K562 (cell line): ENCODE results near the gene OR5D16. TPM values are rescaled to one million over a fixed set of nuclear protein-coding genes. Genes with fewer than 3 reads are reported as not detected.

Source experiments
- ATAC-seq: fragments of 200-7000 bp; cut with Tn5 transposase; 3 replicates; pipeline ENCODE4 v1.9.1; 2020; ENCODE audit warnings: moderate library complexity
- BruUV-seq: library from RNA; stranded (reverse); fragments of 400-500 nt; replicated peaks from 2 replicates; lab custom pipeline; 2021; lab: Mats Ljungman, UMichigan
- CTCF ChIA-PET: fragments of 300-600 bp; formaldehyde crosslinking; extraction: SDS; loops from one replicate; lab custom pipeline; 2021; ENCODE audit warnings: low intra/inter-chr PET ratio; lab: Yijun Ruan, JAX
- POLR2A ChIA-PET: fragments of 300-600, 350-650 bp; sonication (Branson Sonifier 250); formaldehyde crosslinking; extraction: SDS; loops from one replicate; lab custom pipeline; 2021; ENCODE audit warnings: antibody characterized with exemption, inconsistent platforms; lab: Yijun Ruan, JAX
- DNase-seq, 4 experiments: peaks; one replicate each; pipeline versions ENCODE4 v3.0.0 to v3.0.0-alpha.2; 2011 to 2018; ENCODE audit warnings: low spot score in 3 of 4, mixed read lengths in 3 of 4; ENCODE audit errors: extremely low read depth in 1 of 4
- FAIRE-seq: peaks from 2 replicates; lab custom pipeline; 2011; peaks lifted over from hg19 to GRCh38; lab: Jason Lieb, UNC
- H2AFZ ChIP-seq: 2 replicates; pipeline ENCODE4 v1.6.0; 2011; ENCODE audit warnings: low read depth, low read length, control low read depth, inconsistent platforms
- H3K27ac ChIP-seq: fragments of 200-600 bp; 3 replicates; pipeline ENCODE4 v1.8.0; 2011; ENCODE audit warnings: low read depth, mild to moderate bottlenecking, control low read depth, inconsistent platforms, low read length, moderate library complexity, mixed read lengths; ENCODE audit errors: extremely low read depth
- H3K27me3 ChIP-seq, 2 experiments: fragments of 300-600 bp in 1 of 2; 2 replicates in 1 of 2; 3 replicates in 1 of 2; pipeline versions ENCODE4 v1.6.0 to v1.8.0; 2011; ENCODE audit warnings: inconsistent platforms in 2 of 2, low read length in 2 of 2, mild to moderate bottlenecking in 1 of 2, mixed read lengths in 1 of 2, moderate library complexity in 1 of 2; ENCODE audit not compliant: control insufficient read depth in 2 of 2, insufficient read depth in 2 of 2
- H3K36me3 ChIP-seq: fragments of 300-600 bp; 3 replicates; pipeline ENCODE4 v1.8.0; 2011; ENCODE audit warnings: mild to moderate bottlenecking, low read length, inconsistent platforms; ENCODE audit not compliant: control insufficient read depth, insufficient read depth
- H3K4me1 ChIP-seq, 2 experiments: fragments of 200-600 bp in 1 of 2; replicated peaks in 1 of 2; 2 replicates in 1 of 2; 3 replicates in 1 of 2; pipeline versions ENCODE4 v1.5.1 to v1.8.0; 2011; ENCODE audit warnings: inconsistent platforms in 2 of 2, low read length in 2 of 2, mild to moderate bottlenecking in 1 of 2, mixed read lengths in 1 of 2, moderate library complexity in 1 of 2; ENCODE audit not compliant: control insufficient read depth in 2 of 2, insufficient read depth in 2 of 2
- H3K4me2 ChIP-seq: 2 replicates; pipeline ENCODE4 v1.6.1; 2011; ENCODE audit warnings: low read length, control low read depth, inconsistent platforms, mixed read lengths; ENCODE audit not compliant: insufficient read depth
- H3K4me3 ChIP-seq: fragments of 200-600 bp; sonication (generic), shearing (Covaris generic); 2 replicates; pipeline ENCODE4 v1.5.1; 2016; ENCODE audit warnings: control low read depth, inconsistent platforms
- H3K79me2 ChIP-seq: fragments of 200-600 bp; 3 replicates; pipeline ENCODE4 v1.8.0; 2011; ENCODE audit warnings: low read length, inconsistent platforms; ENCODE audit not compliant: control insufficient read depth, insufficient read depth
- H3K9ac ChIP-seq, 2 experiments: 2 replicates each; pipeline versions ENCODE4 v1.6.0 to v1.6.1; 2011; ENCODE audit warnings: low read depth in 2 of 2, low read length in 2 of 2, control low read depth in 1 of 2, inconsistent platforms in 1 of 2, mild to moderate bottlenecking in 1 of 2, mixed read lengths in 1 of 2; ENCODE audit not compliant: insufficient read depth in 1 of 2
- H3K9me1 ChIP-seq: one replicate; pipeline ENCODE4 v1.6.0; 2011; ENCODE audit warnings: inconsistent platforms, mild to moderate bottlenecking, low read length, moderate library complexity; ENCODE audit not compliant: control insufficient read depth, insufficient read depth
- H3K9me3 ChIP-seq: replicated peaks from 2 replicates; pipeline ENCODE4 v1.5.1; 2011; ENCODE audit warnings: low read depth, low read length, inconsistent platforms; ENCODE audit not compliant: control insufficient read depth, insufficient read depth
- H4K20me1 ChIP-seq: replicated peaks from 2 replicates; pipeline ENCODE4 v1.6.1; 2011; ENCODE audit warnings: low read length, inconsistent platforms, mixed read lengths; ENCODE audit not compliant: control insufficient read depth, insufficient read depth
- BDP1 ChIP-seq: IDR thresholded peaks from 3 replicates; pipeline ENCODE4 v1.6.1; 2011; ENCODE audit not compliant: insufficient read length, insufficient read depth
- C11orf30 ChIP-seq: fragments of 450-650 bp; IDR thresholded peaks from 2 replicates; pipeline ENCODE4 v1.6.1; 2016; ENCODE audit warnings: low read depth, mild to moderate bottlenecking
- FIP1L1 ChIP-seq: fragments of 200-400 bp; formaldehyde crosslinking; IDR thresholded peaks from 2 replicates; pipeline ENCODE4 v1.6.1; 2018; ENCODE audit warnings: mild to moderate bottlenecking, low read depth, low read length; ENCODE audit not compliant: poor library complexity, severe bottlenecking
- KAT7 ChIP-seq: sonication (generic); formaldehyde crosslinking; IDR thresholded peaks from 2 replicates; pipeline ENCODE4 v1.8.0; 2022; ENCODE audit warnings: missing genetic modification reagents, mild to moderate bottlenecking, borderline replicate concordance
- KDM4B ChIP-seq, 2 experiments: fragments of 450-650 bp in 1 of 2; sonication (generic) in 1 of 2; IDR thresholded peaks; 2 replicates each; pipeline ENCODE4 v1.6.1; 2016 to 2017; ENCODE audit warnings: borderline replicate concordance in 2 of 2, antibody characterized with exemption in 1 of 2, low read depth in 1 of 2, mild to moderate bottlenecking in 1 of 2
- KLF1 ChIP-seq: fragments of 450-650 bp; IDR thresholded peaks from 2 replicates; pipeline ENCODE4 v1.6.1; 2016; ENCODE audit warnings: missing genetic modification characterization, missing compliant biosample characterization
- RBBP5 ChIP-seq: fragments of 200-600 bp; sonication (generic); IDR thresholded peaks from 2 replicates; pipeline ENCODE4 v1.6.1; 2012; ENCODE audit warnings: borderline replicate concordance, mild to moderate bottlenecking, low read length, control low read depth, inconsistent platforms; ENCODE audit not compliant: insufficient read depth, poor library complexity, severe bottlenecking
- SMAD2 ChIP-seq: fragments of 150-350 bp; IDR thresholded peaks from 2 replicates; pipeline ENCODE4 v1.6.1; 2014; ENCODE audit warnings: low read depth, mild to moderate bottlenecking, low read length
- SRSF7 ChIP-seq: fragments of 200-400 bp; formaldehyde crosslinking; optimal IDR thresholded peaks from 2 replicates; pipeline ENCODE3; 2017; ENCODE audit warnings: mild to moderate bottlenecking, low read depth, low read length
- STAT5B ChIP-seq: fragments of 250-450 bp; sonication (Bioruptor Pico); IDR thresholded peaks from 2 replicates; pipeline ENCODE4 v1.8.0; 2021; ENCODE audit warnings: mild to moderate bottlenecking, inconsistent platforms
- ZBTB8A ChIP-seq: fragments of 450-650 bp; IDR thresholded peaks from 2 replicates; pipeline ENCODE4 v1.6.1; 2018; ENCODE audit warnings: mild to moderate bottlenecking, moderate library complexity; ENCODE audit not compliant: partially characterized antibody
- ZKSCAN3 ChIP-seq: fragments of 250-450 bp; sonication (Bioruptor Pico); IDR thresholded peaks from 2 replicates; pipeline ENCODE4 v1.4.0; 2020
- ZNF121 ChIP-seq: sonication (generic); formaldehyde crosslinking; conservative IDR thresholded peaks from 2 replicates; pipeline ENCODE4 v1.8.0; 2022; ENCODE audit warnings: missing genetic modification reagents
- ZNF316 ChIP-seq: fragments of 450-650 bp; IDR thresholded peaks from 2 replicates; pipeline ENCODE4 v1.6.1; 2016
- WGBS: fragments of 100-300 bp; shearing (Covaris generic); methylation state at CpG from one replicate; pipeline ENCODE4 v1.1.6; 2016; ENCODE audit warnings: low coverage, mixed read lengths; ENCODE audit not compliant: insufficient coverage; ENCODE audit errors: missing lambda C conversion rate; 5-methylcytosine and 5-hydroxymethylcytosine counted together
- in situ Hi-C: fragments of 300-500 bp; cut with MboI; formaldehyde crosslinking; loops from 4 replicates; pipeline ENCODE4 v1.15.0; 2018; ENCODE audit warnings: inconsistent platforms, mixed read lengths
- intact Hi-C: fragments of 100-400 bp; cut with micrococcal nuclease; formaldehyde crosslinking; loops from 2 replicates; pipeline ENCODE4 v1.14.2; 2022
- polyA plus RNA-seq, 8 experiments: library from polyadenylated mRNA; depleted of rRNA in 4 of 8; stranded (reverse) in 5 of 8; unstranded in 3 of 8; fragments of >200 nt; fragmentation: Nextera tagmentation in 2 of 8; fragmentation: Illumina TruSeq in 1 of 8; extraction: Ambion mirVana in 2 of 8; extraction: Trizol in 1 of 8; gene quantifications; 2 replicates each; pipeline versions ENCODE4 v1.2.1 to v1.2.3, GENCODE V29; 2011 to 2014; ENCODE audit warnings: inconsistent platforms in 1 of 8, missing spikeins in 1 of 8
- total RNA-seq, 7 experiments: library from RNA; depleted of rRNA in 6 of 7; stranded (reverse); fragments of >200 nt in 6 of 7; fragmentation: Illumina TruSeq in 2 of 7; extraction: Trizol in 2 of 7; gene quantifications; 2 replicates each; pipeline versions ENCODE4 v1.2.1 to v1.2.3, GENCODE V29; 2011 to 2021; ENCODE audit warnings: low replicate concordance in 1 of 7

OR5D16 gene
- total and polyA plus RNA-seq, 9 of the 15 experiments (the other 6 are each of a cell fraction or from before 2014, with no cell fraction given): not detected

GRCh38 chr11:55826919-55827318 is 11.6 kb upstream of the OR5D16 start, which contains the start of gene OR5L2:
OR5L2 (plus strand) TSS chr11:55827219; CDS start chr11:55827219, 0 bp downstream.
- Histone ChIP-seq H3K36me3 (no peaks in the 10 kb centered on the region), H3K9me1 (no peaks in the 10 kb centered on the region), H3K9me3 (no peaks in the 10 kb centered on the region), H3K4me3 (no peak within 1 kb of the TSS), H2AFZ (no peak within 1 kb of the TSS), H3K79me2 (no peaks in the 10 kb centered on the region), H4K20me1 (no peaks in the 10 kb centered on the region), H3K27me3 (no peaks in the 10 kb centered on the region), H3K4me2 (no peak within 1 kb of the TSS), H3K4me1 (no peaks in the 10 kb centered on the region), H3K27ac (no peak within 1 kb of the TSS), H3K9ac (no peak within 1 kb of the TSS)
- DNase-seq: no peak
- POLR2A ChIA-PET: no interaction called here
- CTCF ChIA-PET: no interaction called here
- intact Hi-C loops: no loop called here
- in situ Hi-C loops: no loop called here
- BruUV-seq: no TSS peak
- ATAC-seq: no peak
- no peak for FAIRE-seq
- no peak for TF ChIP-seq SRSF7
- TF ChIP-seq KDM4B (IDR thresholded peaks at IDR 0.05; ENCODE audit: borderline replicate concordance in 2 of 2, low read depth in 1 of 2): no peak
- no peak for TF ChIP-seq ZKSCAN3 (CRISPR knock-in tag)

GRCh38 chr11:55847453-55847852 is 8.9 kb downstream of the OR5D16 start:
- H3K4me3 ChIP-seq: no peak overlapping the region
- H2AFZ ChIP-seq: no peak overlapping the region
- H3K4me1 ChIP-seq: no peaks in the 10 kb centered on the region
- H3K79me2 ChIP-seq: no peaks in the 10 kb centered on the region
- H3K36me3 ChIP-seq: no peaks in the 10 kb centered on the region
- TF ChIP-seq KLF1 (no peak), RBBP5 (no peak), SMAD2 (no peak), STAT5B (CRISPR knock-in tag) (no peak), ZBTB8A (no peak), KAT7 (CRISPR knock-in tag) (no peak), ZNF316 (0 out of 2 replicates have a peak, but pooled peaks have one; percentile 13), FIP1L1 (no peak), C11orf30 (0 out of 2 replicates have a peak, but pooled peaks have one; percentile 9), ZNF121 (CRISPR knock-in tag) (no peak), BDP1 (no peak)
- 0% methylated on average over 2 of the region's 2 CpGs for WGBS
- in situ Hi-C loops: no loop called here
- POLR2A ChIA-PET: no interaction called here
- no peak for FAIRE-seq
- H4K20me1 ChIP-seq: no peaks in the 10 kb centered on the region
- 0 out of 2 replicates have a peak, but pooled peaks cover 2% of the 10 kb centered on the region for H3K9me3 ChIP-seq
- intact Hi-C loops: no loop called here
- no peak for DNase-seq
- no peaks in the 10 kb centered on the region for H3K9me1 ChIP-seq
- CTCF ChIA-PET: no interaction called here
- H3K4me2 ChIP-seq: no peak overlapping the region
- no TSS peak for BruUV-seq
- no peak overlapping the region for H3K27ac ChIP-seq
- no peak for ATAC-seq
- H3K27me3 ChIP-seq: no peaks in the 10 kb centered on the region
- no peak overlapping the region for H3K9ac ChIP-seq
